Measurements from ENCODE around the gene SURF2. TPM values are rescaled to one million over a fixed set of nuclear protein-coding genes. Genes with fewer than 3 reads are reported as not detected.
A peak's percentile ranks its signal among the peaks of the same experiment; 100 is the strongest.

The SURF2 gene
- total RNA-seq, 6 experiments from 2014 or later: 6.3 to 16.9 (median 8.2) TPM

DNA sequence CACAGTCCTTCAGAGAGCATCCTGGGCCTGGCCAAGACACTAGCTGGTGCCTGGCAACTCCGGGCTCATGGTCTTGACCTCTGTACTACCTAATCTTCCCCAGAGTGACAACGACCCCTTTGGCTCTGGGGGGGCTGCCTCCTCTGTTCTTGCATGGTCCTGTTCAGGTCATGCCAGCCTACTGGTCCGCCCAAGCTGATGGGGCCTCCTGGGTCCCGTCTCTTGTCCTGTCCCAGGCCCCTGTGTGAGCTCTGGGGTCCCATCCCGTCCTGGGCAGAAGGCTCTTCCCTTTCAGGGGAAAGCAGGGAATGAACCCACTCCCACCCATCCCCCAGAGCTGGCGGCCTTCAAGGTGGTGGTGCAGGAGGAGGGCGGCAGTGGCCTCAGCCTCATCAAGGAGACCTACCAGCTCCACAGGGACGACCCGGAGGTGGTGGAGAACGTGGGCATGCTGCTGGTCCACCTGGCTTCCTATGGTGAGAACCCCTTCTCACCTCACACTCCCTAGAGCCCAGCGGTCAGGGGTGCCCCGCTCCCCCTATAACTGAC is 48.2 kb downstream of the SURF2 start:
- H3K9me3 ChIP-seq: no peaks in the 10 kb centered on the region
- TF ChIP-seq POLR2A (IDR thresholded peaks at IDR 0.05): no peak
- TF ChIP-seq, protein P1, sequence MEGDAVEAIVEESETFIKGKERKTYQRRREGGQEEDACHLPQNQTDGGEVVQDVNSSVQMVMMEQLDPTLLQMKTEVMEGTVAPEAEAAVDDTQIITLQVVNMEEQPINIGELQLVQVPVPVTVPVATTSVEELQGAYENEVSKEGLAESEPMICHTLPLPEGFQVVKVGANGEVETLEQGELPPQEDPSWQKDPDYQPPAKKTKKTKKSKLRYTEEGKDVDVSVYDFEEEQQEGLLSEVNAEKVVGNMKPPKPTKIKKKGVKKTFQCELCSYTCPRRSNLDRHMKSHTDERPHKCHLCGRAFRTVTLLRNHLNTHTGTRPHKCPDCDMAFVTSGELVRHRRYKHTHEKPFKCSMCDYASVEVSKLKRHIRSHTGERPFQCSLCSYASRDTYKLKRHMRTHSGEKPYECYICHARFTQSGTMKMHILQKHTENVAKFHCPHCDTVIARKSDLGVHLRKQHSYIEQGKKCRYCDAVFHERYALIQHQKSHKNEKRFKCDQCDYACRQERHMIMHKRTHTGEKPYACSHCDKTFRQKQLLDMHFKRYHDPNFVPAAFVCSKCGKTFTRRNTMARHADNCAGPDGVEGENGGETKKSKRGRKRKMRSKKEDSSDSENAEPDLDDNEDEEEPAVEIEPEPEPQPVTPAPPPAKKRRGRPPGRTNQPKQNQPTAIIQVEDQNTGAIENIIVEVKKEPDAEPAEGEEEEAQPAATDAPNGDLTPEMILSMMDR (IDR thresholded peaks at IDR 0.05): no peak
- no peak for ATAC-seq
- H3K4me1 ChIP-seq: peaks cover 0 to 9% (median 2%) of the 10 kb centered on the region in 4 donors
- no peaks in the 10 kb centered on the region for H3K27me3 ChIP-seq
- no peak overlapping the region for H3K4me3 ChIP-seq
- DNase-seq: no peak
- 59% methylated on average over 4 of the region's 12 CpGs for WGBS (ENCODE audit: insufficient coverage, low coverage, low lambda C conversion rate, missing lambda C conversion rate)
- intact Hi-C loops (cut with DNase I): loop anchor here (5.0 to 10.0 kb wide), 4 partner anchors 50 to 217 kb away; partner anchors contain the start of genes SURF1 (in 1 of the 2) and SURF2 (in 1 of the 2)
- no peak overlapping the region for H3K27ac ChIP-seq
- H3K36me3 ChIP-seq: peaks cover 3 to 30% (median 12%) of the 10 kb centered on the region in 4 donors

GRCh38 chr9:133405508-133406438 is 49.4 kb downstream of the SURF2 start:
- peaks cover 3 to 43% (median 15%) of the 10 kb centered on the region in 4 donors for H3K36me3 ChIP-seq
- 29% methylated on average over 15 of the region's 19 CpGs for WGBS (ENCODE audit: insufficient coverage, low coverage, low lambda C conversion rate, missing lambda C conversion rate)

DNA sequence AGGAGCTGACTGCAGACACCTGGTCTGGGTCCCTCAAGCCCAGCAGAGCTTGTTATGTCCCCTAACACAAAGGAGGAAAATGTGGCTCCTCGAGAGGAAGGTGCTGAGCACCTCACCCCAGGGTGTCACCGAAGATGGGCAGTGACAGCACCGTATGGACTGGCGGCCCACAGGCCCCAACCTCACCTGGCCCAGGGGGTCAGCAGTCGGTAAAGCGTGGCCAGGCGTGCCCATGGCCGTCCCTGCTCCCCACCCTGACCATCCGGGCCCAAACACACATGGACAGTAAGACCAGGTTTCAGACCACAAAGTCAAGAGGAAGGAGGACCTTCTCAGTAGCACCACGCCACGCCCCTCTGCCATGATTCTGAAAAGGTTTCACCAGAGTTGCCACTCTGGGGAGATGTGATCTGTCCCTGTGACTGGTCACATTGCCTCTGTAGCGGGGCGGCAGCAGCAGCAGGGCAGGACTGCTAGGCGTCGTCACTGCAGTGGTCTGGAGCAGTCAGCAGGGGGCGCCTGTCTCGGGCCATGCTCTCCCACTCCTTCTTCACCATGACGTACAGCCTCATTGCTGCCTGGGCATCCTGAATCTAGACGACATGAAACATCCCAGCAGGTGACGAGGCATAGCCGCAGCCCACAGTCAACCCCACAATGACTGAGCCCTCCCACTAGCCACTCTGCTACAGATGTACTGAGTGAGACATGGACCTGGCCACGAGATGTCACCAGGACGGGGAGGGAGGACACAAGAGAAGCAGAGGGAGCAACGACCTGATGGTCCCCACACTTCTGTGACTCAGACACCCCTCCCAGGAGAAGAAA is 50.3 kb downstream of the SURF2 start:
- Histone ChIP-seq H3K27me3 (no peaks in the 10 kb centered on the region), H3K36me3 (peaks cover 3 to 52% (median 18%) of the 10 kb centered on the region in 4 donors), H3K4me3 (no peak overlapping the region), H3K27ac (no peak overlapping the region), H3K9me3 (no peaks in the 10 kb centered on the region), H3K4me1 (peaks cover 0 to 9% (median 2%) of the 10 kb centered on the region in 4 donors)
- ATAC-seq: peak; percentile 84 to 91 (median 88)
- intact Hi-C loops (cut with DNase I): loop anchor here in 1 of 2 donors (5.0 to 10.0 kb wide), 2 partner anchors 52 to 76 kb away; partner anchors contain the start of genes SURF1 and SURF2
- DNase-seq: peak; percentile 74 to 82 (median 81)
- TF ChIP-seq, protein P1 (IDR thresholded peaks at IDR 0.05): peak; percentile 87 to 93 (median 92)
- no peak for TF ChIP-seq POLR2A (IDR thresholded peaks at IDR 0.05)
- WGBS (ENCODE audit: insufficient coverage, low coverage, low lambda C conversion rate, missing lambda C conversion rate): 37% methylated on average over 13 of the region's 24 CpGs

More at GRCh38 chr9:133405508-133406438, 49.4 kb downstream of the SURF2 start:
- DNase-seq (no peak), ATAC-seq (peak in 3 of 4 donors; percentile 10 to 61 (median 57))
- Histone ChIP-seq H3K4me3 (no peak overlapping the region), H3K9me3 (no peaks in the 10 kb centered on the region), H3K4me1 (peaks cover 0 to 9% (median 2%) of the 10 kb centered on the region in 4 donors), H3K27ac (peak overlapping the region in 2 of 3 donors; percentile 29 to 57), H3K27me3 (no peaks in the 10 kb centered on the region)
- intact Hi-C loops (cut with DNase I): loop anchor here in 1 of 2 donors (5.0 to 10.0 kb wide), 2 partner anchors 51 to 77 kb away; partner anchors contain the start of genes SURF1 and SURF2
- TF ChIP-seq POLR2A (IDR thresholded peaks at IDR 0.05): no peak
- TF ChIP-seq, protein P1 (IDR thresholded peaks at IDR 0.05): no peak

- no peak for DNase-seq
- no peak overlapping the region for H3K27ac ChIP-seq
- H3K4me1 ChIP-seq: peaks cover 0 to 9% (median 2%) of the 10 kb centered on the region in 4 donors
- WGBS (ENCODE audit: insufficient coverage, low coverage, low lambda C conversion rate, missing lambda C conversion rate): 80% methylated on average over 1 of the region's 1 CpG
- H3K9me3 ChIP-seq: no peaks in the 10 kb centered on the region
- intact Hi-C loops (cut with DNase I): loop anchor here in 1 of 2 donors (5.0 to 10.0 kb wide), 2 partner anchors 53 to 74 kb away; partner anchors contain the start of genes SURF1 and SURF2
- no peak for ATAC-seq
- peaks cover 3 to 64% (median 22%) of the 10 kb centered on the region in 4 donors for H3K36me3 ChIP-seq
- no peak overlapping the region for H3K4me3 ChIP-seq
- no peak for TF ChIP-seq POLR2A (IDR thresholded peaks at IDR 0.05)
- TF ChIP-seq, protein P1 (IDR thresholded peaks at IDR 0.05): no peak
- no peaks in the 10 kb centered on the region for H3K27me3 ChIP-seq
Measured at GRCh38 chr9:133408042-133408441, 51.7 kb downstream of the SURF2 start.

Data from right lobe of liver (tissue), 6 donors.